ENCODE measurements around the gene TNIP2.
"Not testable (repeated sequence)": the region's sequence is repeated elsewhere in the genome, so short reads cannot be mapped to it uniquely, and the experiment has no call there.

Gene TNIP2

DNA sequence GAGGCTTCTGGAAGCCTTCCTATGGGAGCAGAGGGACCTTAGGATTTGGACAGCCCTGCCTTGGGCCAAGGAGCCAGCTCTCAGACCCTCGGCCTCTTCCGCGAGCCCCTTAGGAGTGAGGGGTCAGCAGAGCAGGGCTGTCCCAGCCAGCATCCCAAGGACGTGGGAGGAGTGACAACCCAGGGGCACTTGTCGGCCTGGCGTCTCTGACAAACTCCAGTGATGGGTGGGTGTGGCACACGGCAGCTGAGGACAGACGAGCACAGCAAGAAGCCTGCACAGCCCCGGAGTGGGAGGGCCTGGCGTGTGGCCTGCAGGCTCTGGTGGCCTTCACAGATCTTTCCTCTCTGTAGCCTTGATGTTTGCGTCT, 11.6 kb upstream of the TNIP2 start:
- FAIRE-seq: no peak

DNA sequence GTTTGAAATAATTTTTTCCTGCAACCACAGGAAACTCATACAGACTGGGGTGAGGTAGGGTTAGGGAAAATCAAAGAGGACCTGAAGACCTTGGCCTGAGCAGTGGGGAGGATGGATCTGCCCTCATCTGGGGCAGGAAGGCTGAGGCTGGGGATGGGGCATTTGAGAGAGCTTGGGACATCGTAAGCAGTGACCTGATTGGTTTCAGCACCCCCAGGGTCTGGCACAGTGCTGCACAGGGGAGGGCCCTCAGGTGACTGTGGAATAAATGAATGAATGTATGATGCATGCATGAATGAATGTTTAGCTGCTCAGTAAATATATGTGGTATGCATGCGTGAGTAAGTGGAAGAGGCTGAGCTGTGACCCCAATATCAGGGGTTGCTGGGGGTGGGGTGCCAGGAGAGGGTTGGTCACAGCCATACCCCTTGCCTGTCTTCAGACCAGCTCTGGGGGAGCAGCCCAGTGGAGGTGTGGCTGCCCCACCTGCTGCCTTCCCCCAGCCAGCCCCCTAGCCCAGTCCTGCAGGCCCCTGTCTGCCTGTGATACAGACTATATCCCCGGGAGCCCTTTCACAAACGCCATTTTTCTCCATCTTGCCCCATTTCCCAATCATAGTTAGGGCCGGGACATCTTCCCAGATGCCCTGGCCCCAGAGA, 11.0 kb upstream of the TNIP2 start:
- no peak for FAIRE-seq

DNA sequence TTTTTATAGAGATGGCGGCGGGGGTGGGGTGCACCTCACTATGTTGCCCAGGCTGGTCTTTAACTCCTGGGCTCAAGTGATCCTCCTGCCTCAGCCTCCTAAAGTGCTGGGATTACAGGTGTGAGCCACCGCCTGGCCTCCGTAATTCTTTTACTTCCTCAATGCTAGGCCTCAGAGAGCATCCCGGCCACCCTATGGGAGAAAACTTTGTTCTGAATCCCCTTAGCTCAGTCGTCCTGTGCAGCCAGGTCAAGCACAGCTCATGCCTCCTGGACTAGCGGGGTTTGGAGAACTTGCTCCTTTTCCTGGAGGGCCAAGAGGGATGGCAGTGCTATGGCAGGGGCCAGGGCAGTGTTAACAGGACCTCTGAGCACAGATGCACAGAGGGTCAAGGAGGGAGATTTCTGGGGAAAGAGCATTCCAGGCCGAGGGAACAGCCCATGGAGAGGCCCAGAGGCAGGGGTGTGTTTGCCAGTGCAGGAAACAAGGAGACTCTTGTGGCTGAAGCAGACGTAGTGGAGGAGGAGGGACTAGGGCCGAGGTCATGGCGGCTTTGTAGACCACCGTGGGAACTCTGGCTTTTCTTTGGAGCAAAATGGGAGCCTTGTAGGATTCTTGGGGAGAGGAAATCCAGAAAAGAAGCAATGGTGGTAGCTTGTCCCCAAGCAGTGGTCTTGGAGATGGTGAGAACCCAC, 9.8 kb upstream of the TNIP2 start:
- FAIRE-seq: no peak

DNA sequence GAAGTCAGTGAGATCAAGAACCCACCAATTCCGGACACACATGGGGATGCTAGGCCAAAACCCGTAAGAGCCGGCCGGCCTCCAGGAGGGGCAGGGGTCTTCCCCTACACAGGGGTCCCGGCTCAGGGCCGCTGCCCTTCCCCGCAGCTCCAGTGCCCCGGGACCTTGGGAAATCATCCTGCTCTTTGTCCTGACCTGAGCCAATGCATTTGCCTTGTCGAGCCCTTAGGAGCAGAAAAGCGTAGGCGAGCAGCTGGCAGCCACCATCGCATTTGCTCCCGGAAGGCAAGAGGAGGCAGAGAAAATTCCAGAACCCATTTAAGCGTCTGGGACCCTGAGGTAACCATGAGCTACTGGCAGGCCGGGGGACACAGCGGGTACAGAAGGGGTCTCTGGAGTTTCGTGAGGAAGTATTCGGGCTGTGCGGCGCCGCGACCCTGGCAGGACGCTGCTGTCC, 7.4 kb upstream of the TNIP2 start:
- no peak for FAIRE-seq

DNA sequence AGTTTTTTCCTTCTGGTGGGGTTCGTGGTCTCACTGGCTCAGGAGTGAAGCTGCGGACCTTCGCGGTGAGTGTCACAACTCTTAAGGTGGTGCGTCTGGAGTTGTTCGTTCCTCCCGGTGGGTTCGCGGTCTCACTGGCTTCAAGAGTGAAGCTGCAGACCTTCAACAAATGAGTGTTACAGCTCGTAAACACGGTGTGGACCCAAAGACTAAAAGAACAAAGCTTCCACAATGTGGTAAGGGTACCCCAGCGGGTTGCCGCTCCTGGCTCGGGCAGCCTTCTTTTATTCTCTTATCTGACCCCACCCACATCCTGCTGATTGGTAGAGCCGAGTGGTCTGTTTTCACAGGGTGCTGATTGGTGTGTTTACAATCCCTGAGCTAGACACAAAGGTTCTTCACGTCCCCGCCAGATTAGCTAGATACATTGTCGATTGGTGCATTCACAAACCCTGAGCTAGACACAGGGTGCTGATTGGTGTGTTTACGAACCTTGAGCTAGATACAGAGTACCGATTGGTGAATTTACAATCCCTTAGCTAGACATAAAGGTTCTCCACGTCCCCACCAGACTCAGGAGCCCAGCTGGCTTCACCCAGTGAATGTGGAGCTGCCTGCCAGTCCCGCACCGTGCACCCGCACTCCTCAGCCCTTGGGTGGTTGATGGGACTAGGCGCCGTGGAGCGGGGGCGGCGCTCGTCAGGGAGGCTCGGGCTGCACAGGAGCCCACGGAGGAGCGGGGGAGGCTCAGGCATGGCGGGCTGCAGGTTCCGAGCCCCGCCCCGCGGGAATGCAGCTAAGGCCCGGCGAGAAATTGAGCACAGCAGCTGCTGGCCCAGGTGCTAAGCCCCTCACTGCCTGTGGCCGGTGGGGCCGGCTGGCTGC, 6.6 kb upstream of the TNIP2 start:
- FAIRE-seq: not testable (repeated sequence)

DNA sequence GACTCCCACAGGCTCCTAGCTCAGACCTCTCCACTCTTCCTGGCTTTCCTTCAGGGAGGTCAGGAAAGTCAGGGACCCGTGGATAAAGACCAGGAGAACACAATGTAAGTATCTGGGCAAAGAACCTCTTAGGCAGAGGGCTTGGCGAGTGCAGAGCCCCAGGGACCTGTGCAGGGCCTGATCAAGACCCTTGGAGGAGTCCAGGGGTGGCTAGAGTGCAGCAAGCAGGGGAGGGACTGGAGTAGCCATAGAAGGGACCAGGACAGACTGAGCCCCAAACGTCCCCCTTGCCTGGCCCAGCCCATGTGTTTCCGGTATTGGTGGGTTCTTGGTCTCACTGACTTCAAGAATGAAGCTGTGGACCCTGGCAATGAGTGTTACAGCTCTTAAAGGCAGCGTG, 5.9 kb upstream of the TNIP2 start:
- no peak for FAIRE-seq

DNA sequence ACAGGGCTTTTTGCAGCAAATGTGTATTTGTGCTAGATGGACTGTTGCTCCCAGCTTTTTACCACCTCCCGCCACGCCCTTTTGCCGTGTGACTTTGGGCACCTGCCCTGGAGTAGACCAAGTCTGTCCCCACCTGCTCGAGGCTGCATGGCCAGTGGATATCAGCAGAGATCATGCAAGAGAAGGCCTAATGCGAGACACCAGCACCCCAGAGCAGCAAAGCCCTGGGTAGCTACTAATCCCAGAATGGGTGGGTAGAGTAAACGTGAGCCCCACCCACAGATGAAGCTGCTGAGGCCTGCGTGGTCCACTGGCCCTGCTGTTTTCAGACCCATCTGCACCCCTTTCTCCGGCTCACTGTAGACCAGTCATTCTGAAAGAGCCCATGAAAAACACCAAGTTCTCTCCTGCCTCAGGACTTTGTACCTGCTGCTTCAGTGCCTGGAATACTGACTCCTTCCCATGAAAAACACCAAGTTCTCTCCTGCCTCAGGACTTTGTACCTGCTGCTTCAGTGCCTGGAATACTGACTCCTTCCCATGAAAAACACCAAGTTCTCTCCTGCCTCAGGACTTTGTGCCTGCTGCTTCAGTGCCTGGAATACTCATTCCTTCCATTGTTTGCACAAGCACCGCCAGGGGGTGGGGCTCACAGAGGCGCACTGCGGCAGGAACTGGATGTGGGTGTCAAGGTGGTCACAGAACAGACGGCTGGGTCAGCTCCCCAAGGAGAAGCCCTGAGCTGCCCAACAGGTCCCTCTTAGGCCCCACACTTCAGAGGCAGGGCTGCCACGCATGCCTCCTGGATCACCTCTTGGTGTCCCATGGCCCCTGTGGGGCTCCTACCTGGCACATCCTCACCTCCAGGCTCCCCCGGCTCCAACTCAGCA, 5.1 kb upstream of the TNIP2 start:
- no peak for FAIRE-seq

DNA sequence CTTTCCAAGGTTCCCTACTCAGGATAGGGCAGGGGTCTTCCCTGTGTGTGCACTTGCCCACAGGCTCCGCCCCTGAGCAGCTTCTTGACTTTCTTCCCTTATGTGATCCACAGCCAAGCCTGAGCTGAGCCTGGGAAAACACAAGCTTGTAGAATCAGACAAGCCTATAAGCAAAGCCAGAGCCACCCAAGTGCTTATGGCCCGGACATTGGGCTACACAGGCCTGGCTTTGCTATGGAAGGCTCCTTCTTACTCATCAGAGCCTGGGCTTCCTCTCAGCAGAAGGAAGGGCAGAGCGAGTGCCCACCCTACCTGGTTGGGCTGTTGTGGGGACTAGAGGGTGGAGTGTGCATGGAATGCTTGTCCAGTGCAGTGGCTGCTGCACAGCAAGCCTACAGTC, 1.3 kb upstream of the TNIP2 start:
- FAIRE-seq: no peak

DNA sequence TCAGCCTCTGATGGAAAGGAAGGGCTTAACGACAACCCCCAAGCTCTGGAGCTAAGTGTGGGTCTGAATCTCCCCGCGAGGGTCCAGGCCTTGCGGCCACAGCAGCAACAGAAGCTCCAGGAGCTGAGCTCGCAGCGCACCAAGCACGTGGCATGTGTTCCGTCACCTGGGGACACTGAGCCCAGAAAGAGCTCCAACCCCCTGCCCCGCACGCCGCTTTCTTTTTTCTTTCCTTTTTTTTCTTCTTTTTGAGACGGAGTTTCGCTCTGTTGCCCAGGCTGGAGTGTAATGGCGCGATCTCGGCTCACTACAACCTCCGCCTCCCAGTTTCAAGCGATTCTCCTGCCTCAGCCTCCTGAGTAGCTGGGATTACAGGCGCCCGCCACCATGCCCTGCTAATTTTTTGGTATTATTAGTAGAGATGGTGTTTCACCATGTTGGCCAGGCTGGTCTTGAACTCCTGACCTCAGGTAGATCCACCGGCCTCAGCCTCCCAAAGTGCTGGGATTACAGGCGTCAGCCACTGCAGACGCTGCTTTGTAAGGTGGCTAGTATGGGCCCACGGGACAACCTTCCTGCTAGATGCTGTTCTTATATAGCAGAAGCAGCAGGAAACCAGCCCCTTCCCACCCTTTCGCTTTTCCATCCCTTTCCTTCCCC, 685 bp upstream of the TNIP2 start:
- no peak for FAIRE-seq

DNA sequence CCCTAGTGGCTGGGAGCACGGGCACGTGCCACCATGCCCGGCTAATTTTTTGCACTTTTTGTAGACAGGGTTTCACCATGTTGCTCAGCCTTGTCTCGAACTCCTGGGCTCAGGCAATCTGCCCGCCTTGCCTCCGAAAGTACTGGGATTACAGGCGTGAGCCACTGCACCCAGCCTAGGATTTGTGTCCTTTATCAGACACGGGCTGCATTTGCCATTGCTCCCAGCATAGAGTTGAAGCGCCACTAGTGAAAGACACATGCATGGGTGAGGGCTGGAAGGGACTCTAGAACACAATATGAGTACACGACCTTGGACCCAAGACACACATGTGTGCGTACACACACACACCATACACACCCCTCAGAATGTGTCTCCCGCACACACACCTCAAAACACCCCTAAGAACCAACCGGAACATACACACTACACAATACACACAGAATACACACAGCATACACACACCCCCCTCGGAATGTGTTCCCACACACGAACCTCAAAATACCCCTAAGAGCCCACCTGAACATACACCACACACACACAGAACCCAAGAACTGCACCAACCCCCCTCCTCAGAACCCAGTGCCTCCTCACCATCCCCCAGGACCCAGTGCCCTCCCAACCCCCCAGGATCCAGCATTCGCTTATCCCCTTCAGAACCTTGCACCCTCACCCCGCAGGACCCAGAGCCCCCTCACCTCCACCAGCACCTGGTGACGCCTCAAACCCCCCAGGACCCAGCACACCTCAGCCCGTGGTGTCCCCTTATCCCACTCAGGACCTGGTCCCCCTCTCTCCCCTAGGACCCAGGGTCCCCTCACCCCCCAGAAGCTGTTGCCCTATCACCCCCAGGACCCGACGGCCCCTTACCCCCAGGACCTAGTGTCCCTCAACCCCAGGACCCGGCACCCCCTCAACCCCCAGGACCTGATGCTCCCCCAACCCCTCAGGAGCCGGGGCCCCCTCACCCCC, 1.0 kb downstream of the TNIP2 start:
- FAIRE-seq: no peak

DNA sequence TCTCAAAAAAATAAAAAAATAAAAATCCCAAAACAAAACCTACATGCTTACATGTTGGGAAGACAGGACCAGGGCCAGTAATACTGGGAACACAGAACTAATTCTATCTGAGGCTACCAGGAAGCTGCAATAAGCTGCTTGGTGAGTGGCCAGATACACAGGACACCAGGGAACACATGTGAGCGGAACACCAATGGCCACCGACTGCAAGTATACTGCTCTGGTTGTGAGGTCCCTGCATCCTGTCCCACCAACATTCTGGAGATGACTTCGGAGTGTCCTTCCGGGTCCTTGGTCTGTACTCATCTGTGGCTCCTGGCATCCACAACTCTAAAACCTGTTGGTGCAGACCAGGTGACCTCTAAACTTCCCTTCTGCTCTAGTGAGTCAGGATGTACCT, 2.7 kb downstream of the TNIP2 start:
- no peak for FAIRE-seq

DNA sequence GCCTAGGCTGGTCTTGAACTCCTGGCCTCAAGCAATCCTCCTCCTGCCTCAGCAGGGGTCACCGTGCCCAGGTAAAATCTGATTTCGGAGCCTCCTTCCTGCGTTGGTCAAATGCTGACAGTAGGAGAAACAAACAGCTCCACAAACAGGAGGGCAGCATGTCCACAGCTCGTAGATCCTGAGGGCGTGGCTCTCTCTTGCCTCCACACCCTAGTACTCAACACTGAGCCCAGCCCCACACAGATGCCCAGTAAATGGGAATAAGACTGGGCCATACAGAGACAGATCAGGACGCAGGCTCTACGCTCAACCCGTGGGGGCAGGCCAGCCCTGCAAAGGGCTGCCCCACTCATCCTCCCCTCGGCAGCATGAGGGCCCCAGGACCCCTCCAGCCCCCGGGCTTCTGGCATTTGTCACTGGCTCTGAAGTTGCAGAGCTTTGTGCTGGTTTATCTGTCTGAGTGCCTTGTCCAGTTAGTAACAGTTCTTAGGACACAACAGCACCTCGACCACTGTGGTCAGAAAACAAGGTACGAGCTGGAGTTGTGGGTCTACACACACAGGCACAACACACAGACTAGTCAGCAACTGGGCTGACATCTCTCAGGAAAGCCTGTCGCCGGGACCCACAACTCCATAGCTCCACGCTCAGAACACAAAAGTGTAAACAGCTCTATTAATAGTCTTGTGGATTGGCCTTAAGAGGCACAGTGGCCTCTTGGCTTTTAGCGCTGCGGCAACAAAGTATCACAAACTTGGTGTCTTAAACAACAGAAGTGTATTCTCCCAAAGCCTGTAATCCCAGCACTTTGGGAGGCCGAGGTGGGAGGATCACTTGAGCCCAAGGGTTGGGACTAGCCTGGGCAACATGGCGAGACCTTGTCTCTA, 5.2 kb downstream of the TNIP2 start:
- no peak for FAIRE-seq

DNA sequence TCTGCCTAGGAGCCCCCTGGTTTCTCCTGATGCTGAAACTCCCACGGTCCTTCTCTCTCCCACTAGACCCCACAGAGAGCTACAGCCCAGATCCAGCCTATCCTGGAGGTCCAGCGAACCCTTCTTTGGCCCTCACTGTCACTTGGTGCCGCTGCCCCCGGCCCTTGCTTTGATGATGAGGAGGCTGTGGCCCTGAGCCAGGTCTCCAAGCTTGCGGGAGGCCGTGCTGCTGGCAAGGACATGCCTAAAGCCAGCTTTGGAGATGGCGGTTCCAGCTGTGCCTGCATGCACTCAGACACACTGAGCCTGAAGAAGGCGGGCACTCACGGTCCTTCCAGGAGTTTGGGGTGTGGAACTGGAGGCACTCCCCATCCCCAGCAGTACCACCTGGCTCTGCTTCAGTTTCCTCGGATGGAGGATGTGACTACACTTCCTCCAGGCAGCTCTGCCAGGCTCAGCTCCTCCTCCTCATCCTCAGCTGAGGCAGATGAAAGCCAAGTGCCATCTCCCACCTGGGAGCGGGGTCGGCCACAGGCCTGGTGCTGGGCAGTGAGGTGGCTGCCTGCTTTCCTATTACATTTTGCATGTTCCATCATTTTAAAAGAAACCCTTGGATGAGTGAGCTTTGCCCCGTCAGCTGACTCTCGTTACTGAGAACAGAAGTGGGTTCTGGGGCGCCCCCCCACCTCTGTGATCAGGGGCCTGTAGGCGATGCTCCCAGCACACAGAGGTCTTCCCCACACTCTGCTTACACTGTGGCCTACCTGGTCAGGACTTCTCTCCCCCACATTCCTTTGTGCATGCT, 9.0 kb downstream of the TNIP2 start:
- no peak for FAIRE-seq

DNA sequence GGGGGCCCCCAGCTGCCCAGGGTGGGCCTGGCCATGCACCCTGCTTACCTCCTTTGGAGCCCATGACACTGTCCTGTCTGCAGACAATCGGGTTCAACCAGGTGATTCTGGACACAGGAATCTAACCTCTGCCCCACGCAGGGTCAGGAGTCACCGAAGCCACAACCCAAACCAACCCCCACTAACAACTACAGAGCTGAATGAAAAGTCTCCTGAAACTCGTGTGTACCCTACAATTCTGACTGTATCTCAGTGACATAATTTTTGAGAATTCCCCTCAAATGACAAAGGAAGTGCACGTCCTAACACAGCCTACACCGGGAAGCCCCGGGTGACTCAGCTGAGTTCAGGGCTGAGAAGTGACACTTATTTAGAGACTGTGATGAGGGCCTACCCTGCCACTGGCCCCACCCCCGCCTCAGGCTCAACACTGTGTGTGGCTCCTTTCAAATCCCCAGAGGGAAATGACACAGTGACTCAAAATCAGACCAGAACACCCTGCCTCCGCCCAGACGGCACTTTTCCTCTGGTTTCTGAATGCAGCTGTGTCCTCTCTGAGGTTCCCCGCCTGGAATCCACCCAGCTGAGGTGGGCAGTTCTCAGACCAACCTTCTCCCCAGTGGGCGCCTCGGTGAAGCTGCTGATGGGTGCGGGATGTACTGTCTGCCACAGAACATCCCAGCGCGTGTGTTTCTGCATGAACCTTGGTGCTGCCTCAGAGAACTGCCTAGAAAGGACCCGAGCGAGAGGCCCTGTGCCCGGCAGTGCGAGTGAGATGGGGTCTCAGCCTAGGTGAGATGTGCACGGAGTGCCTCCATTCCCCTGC, 9.9 kb downstream of the TNIP2 start:
- no peak for FAIRE-seq

DNA sequence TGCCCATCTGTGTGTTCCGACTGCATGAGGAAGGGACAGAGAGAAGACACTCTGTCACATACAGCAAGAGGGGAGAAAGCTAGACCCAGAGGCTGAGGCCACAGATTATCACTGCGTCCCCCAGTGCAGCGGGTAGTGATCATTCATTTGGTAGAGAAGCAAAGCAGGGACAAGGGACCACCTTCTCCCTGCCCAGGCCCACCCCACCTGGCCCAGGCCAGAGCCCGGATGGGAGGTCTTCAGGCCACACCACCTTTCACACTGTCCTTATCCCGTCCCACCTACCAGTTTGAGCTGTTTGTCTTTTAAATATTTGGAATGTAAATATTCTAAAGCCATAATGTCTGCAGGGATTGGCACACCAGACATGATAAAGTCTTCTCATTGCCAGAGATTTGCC, 10.6 kb downstream of the TNIP2 start:
- no peak for FAIRE-seq

DNA sequence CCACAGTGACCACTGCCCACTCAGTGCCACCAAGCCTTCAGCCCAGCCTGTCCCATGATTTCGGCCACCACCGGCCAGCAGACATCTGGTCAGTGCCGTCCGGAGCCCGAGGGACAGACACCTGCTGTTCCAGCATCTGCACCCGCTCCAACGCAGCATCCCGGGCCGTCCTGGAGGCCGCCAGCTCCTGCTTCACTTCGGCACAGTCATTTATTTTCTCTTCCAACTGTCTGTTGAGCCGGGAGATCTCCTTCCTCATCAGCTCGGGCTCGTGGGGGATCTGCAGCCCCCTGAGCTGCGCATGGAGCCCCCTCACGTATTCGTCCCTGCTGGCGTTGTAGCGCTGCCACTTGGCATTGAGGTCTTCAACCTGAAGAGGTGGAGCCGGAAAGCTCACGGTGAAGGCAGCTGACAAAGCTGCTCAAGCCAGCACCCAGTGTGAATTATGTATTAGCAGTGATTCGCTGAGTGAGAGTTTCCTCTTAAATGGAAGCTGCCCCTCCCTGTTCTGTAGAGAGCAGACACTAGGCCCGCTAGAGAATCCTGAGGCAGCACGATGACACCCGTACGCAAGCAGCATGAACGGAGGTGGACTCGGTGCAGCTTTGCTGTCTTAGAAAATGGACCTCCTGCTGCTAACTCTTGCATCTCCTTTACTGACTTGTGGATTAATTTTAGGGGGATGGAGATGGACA, 11.4 kb downstream of the TNIP2 start:
- FAIRE-seq: no peak
